ENCODE measurements around the gene ZNF485. TPM values are rescaled to one million over a fixed set of nuclear protein-coding genes. Genes with fewer than 3 reads are reported as not detected.
"Not testable (repeated sequence)": the region's sequence is repeated elsewhere in the genome, so short reads cannot be mapped to it uniquely, and the experiment has no call there.

The ZNF485 gene
- total RNA-seq, 1 experiment from 2014 or later: 3.7 TPM

GRCh38 chr10:43605850-43606322, 352 bp upstream of the ZNF485 start:
- no peak for DNase-seq (ENCODE audit: low read depth)

DNA sequence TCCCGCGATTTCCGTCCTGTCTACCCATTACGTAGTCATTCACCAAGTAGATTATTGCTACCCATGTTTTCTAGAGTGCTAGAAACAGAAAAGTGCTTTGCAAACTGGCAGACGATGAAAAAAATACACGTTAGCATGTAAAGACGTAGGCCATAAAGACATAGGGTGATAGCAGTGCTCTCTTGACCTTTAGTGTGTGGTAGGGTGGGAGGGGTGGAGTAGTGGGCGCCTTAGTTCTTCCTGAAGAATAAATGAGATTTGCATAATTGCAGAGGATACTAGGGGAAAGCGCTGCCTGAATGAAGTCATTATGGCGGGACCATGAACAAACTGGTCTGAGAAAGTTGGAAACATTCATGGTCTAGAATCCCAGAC, 948 bp downstream of the ZNF485 start:
- no peak for DNase-seq (ENCODE audit: low read depth)

- DNase-seq (ENCODE audit: low read depth): no peak
Observed at GRCh38 chr10:43610636-43611035, 4.4 kb downstream of the ZNF485 start.

- DNase-seq (ENCODE audit: low read depth): no peak
Observed at GRCh38 chr10:43616697-43617370, 10.6 kb downstream of the ZNF485 start.

DNA sequence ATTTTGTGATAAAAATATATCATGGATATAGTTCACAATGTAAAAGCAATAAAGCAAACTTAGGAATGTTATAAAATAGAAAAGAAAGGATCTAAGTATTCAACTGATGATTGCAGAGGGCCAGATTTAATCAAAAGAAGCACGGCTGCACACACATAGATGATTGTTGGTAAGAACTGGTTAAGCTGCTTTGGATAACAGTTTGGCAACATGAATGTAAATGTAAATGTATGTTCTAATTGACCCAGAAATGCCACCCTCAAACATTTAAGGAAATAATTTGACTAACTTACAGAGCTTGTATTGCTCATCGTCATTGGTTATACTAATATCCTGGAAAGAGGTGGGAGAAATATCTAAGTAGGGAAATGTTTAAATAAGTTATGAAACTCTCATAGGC, 13.1 kb downstream of the ZNF485 start:
- no peak for DNase-seq (ENCODE audit: low read depth)

- no peak for DNase-seq (ENCODE audit: low read depth)
Observed at GRCh38 chr10:43622038-43622437, 15.8 kb downstream of the ZNF485 start.

DNA sequence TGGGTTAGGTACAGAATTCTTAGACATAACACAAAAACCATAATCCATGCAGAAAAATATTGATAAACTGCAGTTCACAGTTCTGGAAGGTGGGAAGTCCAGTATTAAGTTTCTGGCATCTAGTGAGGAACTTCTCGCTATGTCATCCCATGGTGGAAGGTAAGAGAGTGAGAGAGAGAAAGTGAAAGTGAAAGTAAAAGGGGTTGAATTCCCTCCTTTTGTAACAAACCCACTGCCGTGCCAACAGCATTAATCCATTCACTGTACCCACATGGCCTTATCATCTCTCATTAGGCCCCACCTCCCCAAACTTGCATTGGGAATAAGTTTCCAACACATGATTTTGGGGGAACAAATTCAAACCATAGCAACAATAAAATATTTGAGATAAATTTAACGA, 17.1 kb downstream of the ZNF485 start:
- DNase-seq (ENCODE audit: low read depth): peak; percentile 55

GRCh38 chr10:43627942-43628341, 21.7 kb downstream of the ZNF485 start:
- no peak for DNase-seq (ENCODE audit: low read depth)

GRCh38 chr10:43628956-43629355, 22.7 kb downstream of the ZNF485 start:
- DNase-seq (ENCODE audit: low read depth): no peak

- DNase-seq (ENCODE audit: low read depth): not testable (repeated sequence)
Observed at GRCh38 chr10:43635816-43636215, 29.6 kb downstream of the ZNF485 start.

- DNase-seq (ENCODE audit: low read depth): no peak
Observed at GRCh38 chr10:43640603-43641002, 34.4 kb downstream of the ZNF485 start.

GRCh38 chr10:43644252-43644651, 38.0 kb downstream of the ZNF485 start:
- DNase-seq (ENCODE audit: low read depth): no peak

DNA sequence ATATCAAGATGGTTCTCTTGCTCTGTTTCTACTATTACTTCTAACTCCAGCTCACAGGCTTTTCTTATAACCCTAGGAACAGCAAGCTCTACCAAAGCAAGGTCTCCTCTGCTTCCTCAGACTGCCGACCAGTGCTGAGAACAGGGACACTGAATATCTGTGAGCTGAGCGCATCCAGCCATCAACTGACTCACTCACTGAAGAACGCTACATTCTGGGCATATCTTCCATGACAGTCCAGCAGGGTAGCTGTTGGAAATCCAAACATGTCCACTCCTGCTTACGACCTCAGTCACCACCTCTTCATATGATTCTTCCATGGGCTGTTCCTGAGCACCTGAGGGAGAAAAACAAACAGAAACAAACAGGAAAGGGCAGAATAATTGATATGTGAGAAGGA, 39.6 kb downstream of the ZNF485 start:
- DNase-seq (ENCODE audit: low read depth): no peak

DNA sequence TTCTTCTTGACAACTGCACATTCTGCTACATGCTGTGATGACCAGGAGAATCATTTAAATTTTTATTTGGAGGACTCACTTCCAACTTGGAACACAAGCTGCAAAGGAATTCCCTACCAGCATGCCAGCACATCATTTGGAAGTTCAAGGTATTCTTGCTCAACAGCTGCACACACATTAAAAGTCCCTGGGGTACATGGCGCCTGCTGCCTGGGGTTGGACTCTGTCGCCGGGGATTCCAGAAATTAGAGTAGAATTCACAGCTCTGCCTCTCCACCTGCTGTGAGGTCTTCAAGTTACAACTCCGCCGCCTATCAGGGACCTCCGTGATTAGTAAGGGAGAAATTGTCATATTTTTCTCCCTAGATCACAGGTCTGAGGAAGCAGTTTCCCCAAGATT, 41.3 kb downstream of the ZNF485 start:
- no peak for DNase-seq (ENCODE audit: low read depth)

DNA sequence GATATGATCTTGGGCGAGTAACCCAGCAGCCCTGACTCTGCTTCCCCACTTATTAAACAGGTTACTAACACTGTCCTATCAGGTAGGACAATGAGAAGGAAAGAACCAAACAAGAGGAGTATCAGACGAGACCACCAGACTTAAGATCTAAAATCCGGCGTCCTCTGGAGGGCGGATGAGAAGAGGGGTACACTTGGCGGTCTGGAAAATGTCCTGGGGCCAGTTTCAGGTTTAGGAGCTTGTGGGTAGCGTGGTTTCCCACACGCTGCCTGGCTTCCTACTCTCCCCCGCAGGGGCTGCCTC, 41.8 kb downstream of the ZNF485 start:
- DNase-seq (ENCODE audit: low read depth): no peak

DNA sequence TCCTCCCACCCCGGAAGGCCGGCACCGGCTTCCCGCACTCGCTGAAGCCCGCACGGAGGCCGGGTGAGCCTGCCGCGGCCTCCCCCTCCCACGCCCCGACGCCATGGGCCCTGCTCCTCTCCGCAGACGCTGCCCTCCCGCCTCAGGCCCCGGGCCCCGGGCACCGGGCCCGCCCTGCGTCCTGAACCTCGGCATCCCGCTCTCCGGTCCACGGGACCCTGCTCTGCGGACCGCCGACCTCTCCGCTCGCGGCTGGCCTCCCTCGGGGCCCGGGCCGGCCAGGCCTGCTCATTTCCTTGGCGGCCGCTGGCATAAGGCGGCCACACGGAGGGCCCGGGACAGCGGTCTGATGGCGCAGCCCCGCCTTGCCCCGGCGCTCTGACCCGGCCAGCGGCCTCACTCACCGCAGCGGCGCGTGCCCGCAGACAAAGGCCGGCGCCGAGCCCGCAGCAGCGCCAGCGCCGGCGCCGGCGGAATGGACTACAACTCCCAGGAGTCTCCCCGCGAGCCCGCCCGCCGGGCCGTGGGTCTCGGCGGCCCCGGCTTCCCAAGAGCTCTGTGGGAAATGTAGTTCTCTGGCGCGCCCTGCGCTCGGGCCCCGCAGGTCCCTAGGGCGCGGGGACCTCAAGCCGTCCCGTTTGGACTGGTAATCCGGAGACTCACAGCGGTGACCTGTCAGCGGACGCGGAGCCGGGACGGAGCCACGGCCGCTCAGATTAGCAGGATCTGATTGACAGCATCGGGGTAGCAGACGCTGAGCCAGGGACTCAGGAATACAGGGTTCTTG, 42.4 kb downstream of the ZNF485 start, which contains the start of gene ZNF32:
Gene ZNF32, minus strand, starts transcription at position 484 of the 787 bp plus-strand sequence. CDS start 2,748 bp downstream, outside the sequence.
- DNase-seq (ENCODE audit: low read depth): peak; percentile 79

DNA sequence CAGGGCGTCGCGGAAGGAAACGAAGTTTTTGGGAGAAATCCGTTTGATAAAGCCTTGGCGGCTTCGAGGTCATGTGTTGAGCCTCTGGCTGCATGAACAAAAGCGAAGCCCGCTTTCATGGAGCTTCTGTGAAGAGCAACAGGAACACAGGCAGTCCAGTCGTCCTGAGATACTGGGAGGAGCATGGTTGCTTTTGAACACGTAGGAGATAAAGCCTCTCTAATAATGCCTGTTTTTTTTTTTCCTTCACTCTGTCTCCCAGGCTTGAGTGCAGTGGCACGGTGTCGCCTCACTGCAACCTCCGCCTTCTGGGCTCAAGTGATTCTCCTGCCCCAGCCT, 42.9 kb downstream of the ZNF485 start:
- DNase-seq (ENCODE audit: low read depth): no peak

- no peak for DNase-seq (ENCODE audit: low read depth)
Observed at GRCh38 chr10:43653746-43654145, 47.5 kb downstream of the ZNF485 start.

DNA sequence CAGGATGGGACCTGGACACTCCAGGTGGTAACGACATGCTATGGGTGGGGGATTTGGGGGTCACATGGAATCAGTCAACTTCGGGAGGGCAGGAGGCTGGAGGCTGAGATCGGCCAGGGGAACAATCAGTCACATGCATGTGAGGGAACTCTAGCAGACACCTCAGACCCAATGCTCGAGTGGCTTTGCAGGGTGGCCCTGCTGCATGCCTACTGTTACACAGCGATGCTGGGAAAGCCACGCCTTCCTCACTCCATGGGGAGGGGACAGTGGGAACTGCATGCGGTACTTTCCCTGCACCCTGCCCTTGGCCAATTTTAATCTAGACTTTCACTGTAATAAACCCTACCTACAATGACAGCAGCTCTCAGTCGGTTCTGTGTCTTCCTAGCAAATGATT, 49.1 kb downstream of the ZNF485 start:
- no peak for DNase-seq (ENCODE audit: low read depth)

DNA sequence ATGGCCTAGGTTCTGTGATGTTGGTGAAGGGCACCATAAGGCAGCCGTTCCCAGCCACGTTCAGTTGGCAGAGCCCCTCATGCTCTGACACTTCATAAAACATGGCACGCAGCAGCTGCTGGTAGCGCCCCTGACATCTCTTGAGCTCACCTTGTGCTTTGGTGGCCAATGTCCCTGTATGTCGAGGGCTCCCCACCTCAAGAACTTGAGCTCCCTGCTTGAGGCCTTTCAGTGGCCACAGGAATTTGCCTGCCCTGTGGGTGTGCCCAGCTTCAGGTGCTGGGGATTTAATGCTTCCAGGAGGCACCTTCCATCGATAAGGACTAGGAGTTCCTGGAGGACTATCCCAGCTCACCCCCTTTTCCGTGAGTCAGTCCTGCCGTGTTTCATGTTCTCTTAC, 52.0 kb downstream of the ZNF485 start:
- DNase-seq (ENCODE audit: low read depth): no peak

- DNase-seq (ENCODE audit: low read depth): no peak
Observed at GRCh38 chr10:43665054-43665453, 58.8 kb downstream of the ZNF485 start.

DNA sequence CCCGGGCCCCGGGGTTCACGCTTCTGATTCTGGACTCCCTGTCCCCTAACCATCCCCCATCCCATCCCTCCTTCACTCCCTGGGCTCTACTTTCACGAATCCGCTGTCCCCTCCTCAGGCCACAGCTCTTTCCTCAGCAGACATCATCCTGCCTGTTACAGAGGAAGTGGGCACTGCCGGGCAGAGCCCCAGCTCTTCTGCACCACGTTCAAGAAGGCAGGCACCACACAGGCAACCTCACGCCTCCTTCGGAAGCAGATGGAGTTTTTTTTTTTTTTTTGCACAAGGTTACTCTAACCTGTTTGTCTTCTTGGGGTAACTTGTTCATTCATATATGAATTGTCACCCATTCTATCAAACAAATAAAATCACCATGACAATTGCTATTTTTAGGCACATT, 60.3 kb downstream of the ZNF485 start:
- DNase-seq (ENCODE audit: low read depth): no peak

GRCh38 chr10:43667317-43667731, 61.1 kb downstream of the ZNF485 start:
- peak; percentile 16 for DNase-seq (ENCODE audit: low read depth)
